HG02973 (cell line): ENCODE results near the gene TRIM17.

Experiments
- ATAC-seq: cut with Tn5 transposase; IDR thresholded peaks from one replicate; pipeline ENCODE4 v1.9.1; 2021; ENCODE audit warnings: moderate library complexity; ENCODE audit not compliant: unreplicated experiment

TRIM17 gene

DNA sequence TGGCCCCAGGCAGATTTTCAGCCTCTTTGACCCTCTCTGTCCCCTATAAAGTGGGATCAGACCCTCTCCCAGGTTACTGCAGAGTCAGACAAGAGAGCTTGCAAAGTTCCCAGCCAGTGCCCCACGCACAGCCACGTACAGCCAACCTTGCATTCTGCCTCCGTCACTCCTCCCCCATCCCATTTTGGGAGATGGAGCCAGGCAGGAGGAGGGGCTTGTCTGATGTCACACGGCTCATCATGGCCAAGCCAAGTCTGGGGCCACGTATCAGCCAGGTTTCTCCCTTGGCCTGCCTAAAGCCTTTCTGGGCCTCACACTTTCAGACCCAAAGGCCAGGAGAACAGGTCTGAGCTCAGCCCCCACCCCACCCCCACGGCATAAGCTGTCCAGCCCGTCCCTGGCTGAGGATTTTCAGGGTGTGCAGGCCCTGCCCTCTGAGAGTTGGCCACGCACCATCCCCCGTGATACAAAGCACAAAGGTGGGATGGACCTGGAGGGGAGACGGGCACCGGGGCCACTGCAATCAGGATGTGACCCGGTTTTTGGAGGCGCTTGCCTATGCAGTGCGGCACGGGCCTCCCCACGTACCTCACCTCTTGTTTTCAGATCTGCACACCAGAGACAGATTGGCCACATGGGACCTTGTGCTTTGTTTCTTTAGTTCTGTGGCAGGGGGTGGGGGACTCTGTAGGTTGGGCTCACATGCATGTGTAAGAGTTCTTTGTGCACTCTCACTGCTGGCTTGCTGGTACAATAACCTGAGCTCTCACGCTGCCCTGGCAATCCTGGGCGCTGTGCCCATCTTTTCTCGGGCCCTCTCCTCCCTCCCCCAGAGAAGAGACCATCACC, 57.7 kb downstream of the TRIM17 start:
- ATAC-seq, result no peak

DNA sequence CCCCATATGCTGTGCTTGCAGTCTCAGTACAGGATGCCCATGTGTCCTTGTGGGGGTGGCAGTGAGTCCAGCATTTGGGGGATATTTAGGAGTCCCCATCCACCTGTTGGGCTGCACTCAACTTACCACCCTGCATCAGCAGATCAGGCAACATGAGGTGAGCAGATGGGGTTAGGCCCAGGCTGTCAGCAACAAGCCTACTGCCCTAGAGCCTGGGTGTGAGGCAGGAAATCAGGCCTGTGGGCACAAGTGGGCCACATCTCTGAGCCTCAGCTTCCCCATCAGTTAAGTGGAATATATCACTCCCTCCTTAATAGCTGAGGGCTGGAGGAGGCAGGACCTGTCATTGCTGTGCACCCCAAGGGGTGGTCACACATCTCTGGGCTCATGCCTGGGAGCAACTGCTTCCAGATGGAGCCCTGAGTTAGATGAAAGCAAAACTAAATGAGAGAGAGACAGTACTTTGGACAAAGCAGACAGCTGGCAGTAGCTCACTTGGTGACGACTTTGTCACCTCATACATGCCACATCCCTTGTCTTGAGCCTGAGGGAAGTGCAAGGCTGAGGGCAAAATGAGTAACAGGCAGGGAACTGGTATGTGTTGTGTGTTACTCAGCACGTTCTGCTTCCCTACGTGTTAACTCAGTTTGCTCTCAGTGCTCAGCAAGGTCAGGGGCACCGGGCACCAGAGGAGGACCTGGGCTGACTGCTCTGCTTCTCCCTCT, 58.5 kb downstream of the TRIM17 start:
- no peak for ATAC-seq
